Mucosa of descending colon (tissue), 3 donors: Measurements from ENCODE around the gene NUP160. TPM values are rescaled to one million over a fixed set of nuclear protein-coding genes. Genes with fewer than 3 reads are reported as not detected.

ENCODE experiments used
- ATAC-seq: fragments of 200-7000 bp; cut with Tn5 transposase; one replicate; pipeline ENCODE4 v1.9.1; 2020; ENCODE audit warnings: mild to moderate bottlenecking, moderate library complexity
- DNase-seq, 3 donors: peaks; one replicate each; pipeline ENCODE4 v3.0.0-alpha.2; 2020
- H3K36me3 ChIP-seq: fragments of 200-600 bp; one replicate; pipeline ENCODE4 v1.8.0; 2021; ENCODE audit warnings: low read depth, mild to moderate bottlenecking
- H3K4me1 ChIP-seq: fragments of 200-600 bp; one replicate; pipeline ENCODE4 v1.8.0; 2021; ENCODE audit warnings: low read depth, mild to moderate bottlenecking
- H3K4me3 ChIP-seq: fragments of 200-600 bp; one replicate; pipeline ENCODE4 v1.8.0; 2021; ENCODE audit warnings: mild to moderate bottlenecking
- H3K9me3 ChIP-seq: fragments of 200-600 bp; one replicate; pipeline ENCODE4 v1.8.0; 2021; ENCODE audit warnings: mild to moderate bottlenecking
- CTCF ChIP-seq: fragments of 200-600 bp; IDR thresholded peaks from one replicate; pipeline ENCODE4 v1.8.0; 2022; ENCODE audit warnings: antibody characterized with exemption, mild to moderate bottlenecking
- intact Hi-C, 2 donors: fragments of 100-400 bp; cut with DNase I in 1 of 2; cut with micrococcal nuclease in 1 of 2; formaldehyde crosslinking; loops; one replicate each; pipeline versions ENCODE4 v1.11.0 to v1.11.1; 2022; cut with DNase I, micrococcal nuclease
- total RNA-seq, 3 donors: library from RNA; stranded (reverse); fragmentation: NEBNext Ultra II Directional in 2 of 3; extraction: Animal tissue kit (Norgen Biotek cat#: 25700) in 2 of 3; gene quantifications; one replicate each; pipeline versions ENCODE4 v1.2.1 to v1.2.4, GENCODE V29; 2021 to 2023
- donor health status: DM: no; HTN: no; CAD: no; lungs with moderate emphysema.
- donor health status: DM: no; HTN: no; CAD: no.
- donor health status: DM: no; HTN: yes; CAD: no.

Gene NUP160
- total RNA-seq, 3 donors from 2014 or later = 24.3 to 28.4 (median 28.2) TPM

- no peak for TF ChIP-seq CTCF
- ATAC-seq (no peak), DNase-seq (no peak)
- no peaks in the 10 kb centered on the region for H3K36me3 ChIP-seq
- H3K4me3 ChIP-seq = no peak overlapping the region
- intact Hi-C loops = no loop called here
- no peaks in the 10 kb centered on the region for H3K4me1 ChIP-seq
- no peaks in the 10 kb centered on the region for H3K9me3 ChIP-seq
Measured at GRCh38 chr11:47864901-47865300, 16.8 kb upstream of the NUP160 start.

GRCh38 chr11:47863898-47864430 lies 15.8 kb upstream of the NUP160 start:
- ATAC-seq = no peak
- Histone ChIP-seq H3K4me1 (no peaks in the 10 kb centered on the region), H3K4me3 (no peak overlapping the region), H3K9me3 (no peaks in the 10 kb centered on the region), H3K36me3 (no peaks in the 10 kb centered on the region)
- DNase-seq = no peak
- no peak for TF ChIP-seq CTCF
- intact Hi-C loops = no loop called here

- peak; percentile 75 for ATAC-seq
- no peak for TF ChIP-seq CTCF
Measured at GRCh38 chr11:47863189-47863897, 15.2 kb upstream of the NUP160 start.

GRCh38 chr11:47861728-47862127 lies 13.6 kb upstream of the NUP160 start:
- Histone ChIP-seq H3K4me3 (no peak overlapping the region), H3K4me1 (no peaks in the 10 kb centered on the region), H3K9me3 (no peaks in the 10 kb centered on the region), H3K36me3 (no peaks in the 10 kb centered on the region)
- DNase-seq (no peak), ATAC-seq (peak; percentile 26)
- TF ChIP-seq CTCF = no peak
- intact Hi-C loops = no loop called here

More at GRCh38 chr11:47863189-47863897, 15.2 kb upstream of the NUP160 start:
- Histone ChIP-seq H3K36me3 (no peaks in the 10 kb centered on the region), H3K4me1 (no peaks in the 10 kb centered on the region), H3K9me3 (no peaks in the 10 kb centered on the region), H3K4me3 (no peak overlapping the region)
- intact Hi-C loops = no loop called here
- DNase-seq = no peak

- no peak for ATAC-seq
- intact Hi-C loops = no loop called here
- Histone ChIP-seq H3K4me3 (no peak overlapping the region), H3K4me1 (no peaks in the 10 kb centered on the region), H3K9me3 (no peaks in the 10 kb centered on the region), H3K36me3 (no peaks in the 10 kb centered on the region)
- no peak for DNase-seq
- no peak for TF ChIP-seq CTCF
Measured at GRCh38 chr11:47860536-47860935, 12.4 kb upstream of the NUP160 start.
